DND-41 (cell line): ENCODE data around the gene PLK1.
"Not testable (repeated sequence)": the region's sequence is repeated elsewhere in the genome, so short reads cannot be mapped to it uniquely, and the experiment has no call there.

Experiments used
- ATAC-seq: fragments of 200-7000 bp; cut with Tn5 transposase; 3 replicates; pipeline ENCODE4 v1.9.1; 2021; ENCODE audit warnings: low read depth; ENCODE audit not compliant: insufficient read depth
- DNase-seq: peaks from one replicate; pipeline ENCODE4 v3.0.0-alpha.2; 2020
- H2AFZ ChIP-seq: 2 replicates; pipeline ENCODE4 v1.6.0; 2012; ENCODE audit warnings: low read depth, low read length
- H3K27ac ChIP-seq: 2 replicates; pipeline ENCODE4 v1.5.1; 2012; ENCODE audit warnings: low read length, inconsistent platforms
- H3K27me3 ChIP-seq: fragments of 200-600 bp; sonication (generic); 2 replicates; pipeline ENCODE4 v1.6.0; 2012; ENCODE audit warnings: low read length, mild to moderate bottlenecking, inconsistent platforms; ENCODE audit not compliant: insufficient read depth, poor library complexity
- H3K36me3 ChIP-seq: 2 replicates; pipeline ENCODE4 v1.5.1; 2012; ENCODE audit warnings: low read length, inconsistent platforms; ENCODE audit not compliant: insufficient read depth
- H3K4me1 ChIP-seq: 2 replicates; pipeline ENCODE4 v1.5.1; 2012; ENCODE audit warnings: mild to moderate bottlenecking, low read length; ENCODE audit not compliant: insufficient read depth
- H3K4me2 ChIP-seq: 2 replicates; pipeline ENCODE4 v1.6.0; 2012; ENCODE audit warnings: mild to moderate bottlenecking, moderate library complexity, low read length, inconsistent platforms; ENCODE audit not compliant: insufficient read depth
- H3K4me3 ChIP-seq, 2 experiments: fragments of 200-600 bp in 1 of 2; shearing (Covaris generic) in 1 of 2; 2 replicates each; pipeline ENCODE4 v1.5.1; 2012 to 2016; ENCODE audit warnings: inconsistent platforms in 2 of 2, low read length in 2 of 2, mild to moderate bottlenecking in 2 of 2, low read depth in 1 of 2, moderate library complexity in 1 of 2
- H3K79me2 ChIP-seq: 2 replicates; pipeline ENCODE4 v1.6.0; 2012; ENCODE audit warnings: low read length, inconsistent platforms; ENCODE audit not compliant: insufficient read depth
- H3K9ac ChIP-seq: 2 replicates; pipeline ENCODE4 v1.6.0; 2012; ENCODE audit warnings: low read depth, mild to moderate bottlenecking, inconsistent platforms, low read length, moderate library complexity
- H3K9me3 ChIP-seq: 2 replicates; pipeline ENCODE4 v1.5.1; 2012; ENCODE audit warnings: low read length, moderate library complexity, mild to moderate bottlenecking, inconsistent platforms; ENCODE audit not compliant: insufficient read depth, severe bottlenecking
- H4K20me1 ChIP-seq: 2 replicates; pipeline ENCODE4 v1.6.0; 2012; ENCODE audit warnings: low read length; ENCODE audit not compliant: insufficient read depth
- CTCF ChIP-seq: IDR thresholded peaks from 2 replicates; pipeline ENCODE4 v1.5.1; 2012; ENCODE audit warnings: borderline replicate concordance, low read length, moderate library complexity, mild to moderate bottlenecking; ENCODE audit not compliant: poor library complexity, severe bottlenecking; ENCODE audit errors: extremely low read depth
- EZH2 ChIP-seq: IDR thresholded peaks from 3 replicates; pipeline ENCODE4 v1.6.1; 2012; ENCODE audit warnings: borderline replicate concordance, low read depth, mild to moderate bottlenecking, moderate library complexity, low read length, inconsistent platforms; ENCODE audit not compliant: severe bottlenecking

The PLK1 gene

GRCh38 chr16:23728112-23728477, 49.4 kb downstream of the PLK1 start:
- no peaks in the 10 kb centered on the region for H3K9me3 ChIP-seq
- peaks cover 3% of the 10 kb centered on the region; the same call in 1 of the 2 replicates for H3K4me1 ChIP-seq
- no peak overlapping the region for H3K9ac ChIP-seq
- H3K27me3 ChIP-seq, result no peaks in the 10 kb centered on the region
- TF ChIP-seq CTCF (no peak), EZH2 (no peak)
- no peaks in the 10 kb centered on the region for H3K36me3 ChIP-seq
- no peak overlapping the region for H3K27ac ChIP-seq
- H2AFZ ChIP-seq, result 0 out of 2 replicates have a peak overlapping the region, but pooled peaks have one; percentile 88
- H3K79me2 ChIP-seq, result no peaks in the 10 kb centered on the region
- ATAC-seq (no peak), DNase-seq (no peak)
- H3K4me2 ChIP-seq, result no peak overlapping the region
- no peak overlapping the region for H3K4me3 ChIP-seq
- H4K20me1 ChIP-seq, result no peaks in the 10 kb centered on the region

- Histone ChIP-seq H2AFZ (peak overlapping the region; percentile 43; the same call in 1 of the 2 replicates), H3K4me2 (no peak overlapping the region), H3K4me1 (peaks cover 3% of the 10 kb centered on the region; the same call in 1 of the 2 replicates), H3K9me3 (no peaks in the 10 kb centered on the region), H3K36me3 (no peaks in the 10 kb centered on the region), H3K79me2 (no peaks in the 10 kb centered on the region), H3K27ac (no peak overlapping the region), H3K27me3 (no peaks in the 10 kb centered on the region), H4K20me1 (no peaks in the 10 kb centered on the region), H3K4me3 (no peak overlapping the region), H3K9ac (no peak overlapping the region)
- ATAC-seq, result peak; percentile 58; the same call in 2 of the 3 replicates
- DNase-seq, result peak; percentile 30
- TF ChIP-seq EZH2 (no peak), CTCF (no peak)
Measured at GRCh38 chr16:23729503-23730424, 51.1 kb downstream of the PLK1 start.

- ATAC-seq, result no peak
- no peak for DNase-seq
- Histone ChIP-seq H3K36me3 (no peaks in the 10 kb centered on the region), H3K4me2 (no peak overlapping the region), H3K79me2 (no peaks in the 10 kb centered on the region), H3K27ac (no peak overlapping the region), H3K9ac (no peak overlapping the region), H4K20me1 (no peaks in the 10 kb centered on the region), H3K9me3 (no peaks in the 10 kb centered on the region), H2AFZ (no peak overlapping the region), H3K4me1 (no peaks in the 10 kb centered on the region), H3K4me3 (no peak overlapping the region), H3K27me3 (no peaks in the 10 kb centered on the region)
- TF ChIP-seq EZH2 (no peak), CTCF (no peak)
Measured at GRCh38 chr16:23734176-23734893, 55.6 kb downstream of the PLK1 start.

- DNase-seq, ATAC-seq, H2AFZ ChIP-seq, H3K36me3 ChIP-seq, H3K4me3 ChIP-seq, H3K4me2 ChIP-seq, H3K27me3 ChIP-seq, H3K27ac ChIP-seq, H4K20me1 ChIP-seq, H3K9ac ChIP-seq, H3K79me2 ChIP-seq, H3K9me3 ChIP-seq, H3K4me1 ChIP-seq: not testable (repeated sequence)
Measured at GRCh38 chr16:23737423-23738028, 58.8 kb downstream of the PLK1 start.
